PC-3 (cell line): ENCODE data around the gene HOXD12.

Experiments
- EZH2 ChIP-seq: fragments of 300-600 bp; sonication (generic); IDR thresholded peaks from one replicate; pipeline ENCODE4 v1.6.1; 2017; ENCODE audit warnings: antibody characterized with exemption, mild to moderate bottlenecking, low read length; ENCODE audit not compliant: unreplicated experiment
- TF ChIP-seq, protein P1 (sequence below): fragments of 300-600 bp; sonication (generic); conservative IDR thresholded peaks from 2 replicates; pipeline ENCODE4 v1.5.1; 2017; ENCODE audit warnings: antibody characterized with exemption, low read depth, mild to moderate bottlenecking, low read length

- TF ChIP-seq, protein P1, sequence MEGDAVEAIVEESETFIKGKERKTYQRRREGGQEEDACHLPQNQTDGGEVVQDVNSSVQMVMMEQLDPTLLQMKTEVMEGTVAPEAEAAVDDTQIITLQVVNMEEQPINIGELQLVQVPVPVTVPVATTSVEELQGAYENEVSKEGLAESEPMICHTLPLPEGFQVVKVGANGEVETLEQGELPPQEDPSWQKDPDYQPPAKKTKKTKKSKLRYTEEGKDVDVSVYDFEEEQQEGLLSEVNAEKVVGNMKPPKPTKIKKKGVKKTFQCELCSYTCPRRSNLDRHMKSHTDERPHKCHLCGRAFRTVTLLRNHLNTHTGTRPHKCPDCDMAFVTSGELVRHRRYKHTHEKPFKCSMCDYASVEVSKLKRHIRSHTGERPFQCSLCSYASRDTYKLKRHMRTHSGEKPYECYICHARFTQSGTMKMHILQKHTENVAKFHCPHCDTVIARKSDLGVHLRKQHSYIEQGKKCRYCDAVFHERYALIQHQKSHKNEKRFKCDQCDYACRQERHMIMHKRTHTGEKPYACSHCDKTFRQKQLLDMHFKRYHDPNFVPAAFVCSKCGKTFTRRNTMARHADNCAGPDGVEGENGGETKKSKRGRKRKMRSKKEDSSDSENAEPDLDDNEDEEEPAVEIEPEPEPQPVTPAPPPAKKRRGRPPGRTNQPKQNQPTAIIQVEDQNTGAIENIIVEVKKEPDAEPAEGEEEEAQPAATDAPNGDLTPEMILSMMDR: peak; percentile 47
- TF ChIP-seq EZH2: no peak
These were observed 19.6 kb upstream of the HOXD12 start for GRCh38 chr2:176079831-176080539.
